HG02852 (cell line): ENCODE measurements around the gene PUM1.

Experiments used
- ATAC-seq: cut with Tn5 transposase; IDR thresholded peaks from one replicate; pipeline ENCODE4 v1.9.1; 2021; ENCODE audit warnings: mild to moderate bottlenecking, moderate library complexity; ENCODE audit not compliant: unreplicated experiment

Gene PUM1

GRCh38 chr1:30934613-30935012, 130.9 kb downstream of the PUM1 start:
- no peak for ATAC-seq

GRCh38 chr1:30933874-30934252, 131.7 kb downstream of the PUM1 start:
- ATAC-seq, result no peak

- no peak for ATAC-seq
Observed at GRCh38 chr1:30930631-30931173, 134.8 kb downstream of the PUM1 start.

- no peak for ATAC-seq
Observed at GRCh38 chr1:30929944-30930525, 135.5 kb downstream of the PUM1 start.

- ATAC-seq, result no peak
Observed at GRCh38 chr1:30929135-30929889, 136.2 kb downstream of the PUM1 start.

- ATAC-seq, result no peak
Observed at GRCh38 chr1:30928789-30929134, 136.8 kb downstream of the PUM1 start.

GRCh38 chr1:30928171-30928570, 137.3 kb downstream of the PUM1 start:
- ATAC-seq, result no peak

GRCh38 chr1:30927448-30927847, 138.1 kb downstream of the PUM1 start:
- ATAC-seq, result no peak

GRCh38 chr1:30923597-30923996, 141.9 kb downstream of the PUM1 start:
- ATAC-seq, result no peak

- ATAC-seq, result no peak
Observed at GRCh38 chr1:30920827-30921226, 144.7 kb downstream of the PUM1 start.

- ATAC-seq, result no peak
Observed at GRCh38 chr1:30919025-30919881, 146.3 kb downstream of the PUM1 start.

- ATAC-seq, result no peak
Observed at GRCh38 chr1:30916296-30916695, 149.2 kb downstream of the PUM1 start.

GRCh38 chr1:30915491-30916230, 149.9 kb downstream of the PUM1 start:
- ATAC-seq, result no peak

- ATAC-seq, result no peak
Observed at GRCh38 chr1:30914931-30915330, 150.6 kb downstream of the PUM1 start.

- ATAC-seq, result no peak
Observed at GRCh38 chr1:30914587-30914922, 151.0 kb downstream of the PUM1 start.

- ATAC-seq, result no peak
Observed at GRCh38 chr1:30912913-30913652, 152.4 kb downstream of the PUM1 start.

GRCh38 chr1:30912224-30912623, 153.3 kb downstream of the PUM1 start:
- no peak for ATAC-seq

- ATAC-seq, result no peak
Observed at GRCh38 chr1:30911059-30911954, 154.2 kb downstream of the PUM1 start.

GRCh38 chr1:30909365-30910068, 156.0 kb downstream of the PUM1 start:
- no peak for ATAC-seq
